GM20000 (cell line): ENCODE results near the gene C20orf173.
"Not testable (repeated sequence)": the region's sequence is repeated elsewhere in the genome, so short reads cannot be mapped to it uniquely, and the experiment has no call there.

Source experiments
- DNase-seq: peaks from one replicate; pipeline ENCODE4 v3.0.0; 2012; ENCODE audit warnings: low spot score
- TF ChIP-seq, protein P1 (sequence below): IDR thresholded peaks from 2 replicates; pipeline ENCODE4 v1.5.1; 2012; ENCODE audit warnings: mild to moderate bottlenecking, control low read depth; ENCODE audit errors: extremely low read depth, missing control alignments

The C20orf173 gene

DNA sequence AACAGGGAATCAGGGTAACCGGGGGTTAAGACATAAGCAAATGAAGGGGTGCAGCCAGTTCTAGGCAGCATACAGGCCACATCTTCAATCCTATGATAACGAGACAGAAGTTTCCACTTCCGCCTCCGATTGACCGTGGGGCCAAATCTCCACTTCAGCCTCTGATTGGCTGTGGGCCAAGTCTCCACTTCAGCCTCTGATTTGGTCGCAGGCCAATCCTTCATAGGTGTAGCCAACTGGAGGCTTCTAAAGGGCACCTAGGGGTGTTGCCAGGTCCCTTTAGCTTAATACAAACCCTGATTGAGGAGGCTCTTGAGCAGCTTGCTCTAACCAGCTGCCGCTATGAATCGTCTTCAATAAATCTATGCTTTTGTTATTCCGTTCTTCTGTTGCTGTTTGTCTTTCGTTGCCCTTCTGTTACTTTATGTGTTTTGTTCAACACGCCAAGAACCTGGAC lies 10.3 kb upstream of the C20orf173 start:
- TF ChIP-seq, protein P1, sequence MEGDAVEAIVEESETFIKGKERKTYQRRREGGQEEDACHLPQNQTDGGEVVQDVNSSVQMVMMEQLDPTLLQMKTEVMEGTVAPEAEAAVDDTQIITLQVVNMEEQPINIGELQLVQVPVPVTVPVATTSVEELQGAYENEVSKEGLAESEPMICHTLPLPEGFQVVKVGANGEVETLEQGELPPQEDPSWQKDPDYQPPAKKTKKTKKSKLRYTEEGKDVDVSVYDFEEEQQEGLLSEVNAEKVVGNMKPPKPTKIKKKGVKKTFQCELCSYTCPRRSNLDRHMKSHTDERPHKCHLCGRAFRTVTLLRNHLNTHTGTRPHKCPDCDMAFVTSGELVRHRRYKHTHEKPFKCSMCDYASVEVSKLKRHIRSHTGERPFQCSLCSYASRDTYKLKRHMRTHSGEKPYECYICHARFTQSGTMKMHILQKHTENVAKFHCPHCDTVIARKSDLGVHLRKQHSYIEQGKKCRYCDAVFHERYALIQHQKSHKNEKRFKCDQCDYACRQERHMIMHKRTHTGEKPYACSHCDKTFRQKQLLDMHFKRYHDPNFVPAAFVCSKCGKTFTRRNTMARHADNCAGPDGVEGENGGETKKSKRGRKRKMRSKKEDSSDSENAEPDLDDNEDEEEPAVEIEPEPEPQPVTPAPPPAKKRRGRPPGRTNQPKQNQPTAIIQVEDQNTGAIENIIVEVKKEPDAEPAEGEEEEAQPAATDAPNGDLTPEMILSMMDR: no peak
- DNase-seq: peak; percentile 73

GRCh38 chr20:35527122-35527769 lies 2.2 kb downstream of the C20orf173 start:
- TF ChIP-seq, protein P1: no peak

GRCh38 chr20:35525639-35526038 lies 3.8 kb downstream of the C20orf173 start:
- TF ChIP-seq, protein P1: no peak
- DNase-seq: no peak

More at GRCh38 chr20:35527122-35527769, 2.2 kb downstream of the C20orf173 start:
- no peak for DNase-seq

DNA sequence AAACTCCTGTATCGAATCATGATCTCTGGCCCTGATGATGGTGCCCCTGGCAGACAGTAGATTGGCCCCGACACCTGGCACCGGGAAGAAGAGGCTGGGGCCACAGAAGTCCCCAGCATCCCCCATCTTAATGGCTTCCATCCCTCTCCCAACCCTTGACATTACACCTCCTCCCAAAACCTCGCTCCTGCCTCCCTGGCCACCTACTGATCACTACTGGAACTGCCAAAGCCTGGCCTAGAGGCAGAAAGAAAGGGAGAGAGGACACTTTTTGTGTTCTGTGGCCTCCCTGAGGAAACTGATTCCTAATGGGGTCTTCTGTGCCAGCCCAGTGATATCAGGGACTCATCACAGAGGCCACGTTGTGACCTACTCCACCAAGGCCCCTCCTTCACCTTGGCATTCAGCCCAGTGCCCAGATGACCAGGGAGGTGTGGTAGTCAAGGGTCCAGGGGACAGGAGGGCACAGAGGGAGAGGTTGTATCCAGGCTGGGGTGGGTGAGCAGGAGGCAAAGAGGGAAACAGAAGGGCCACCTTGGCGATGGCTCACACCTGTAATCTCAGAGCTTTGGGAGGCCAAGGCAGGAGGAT lies 6.1 kb downstream of the C20orf173 start:
- TF ChIP-seq, protein P1: peak; percentile 40
- peak; percentile 41 for DNase-seq

- TF ChIP-seq, protein P1: no peak
- no peak for DNase-seq
Observed at GRCh38 chr20:35518955-35519354, 10.5 kb downstream of the C20orf173 start.

GRCh38 chr20:35517767-35518166 lies 11.7 kb downstream of the C20orf173 start:
- DNase-seq: not testable (repeated sequence)

GRCh38 chr20:35517125-35517524 lies 12.3 kb downstream of the C20orf173 start:
- no peak for DNase-seq
- TF ChIP-seq, protein P1: no peak
